Measurements from ENCODE around the gene TMCC1. TPM values are rescaled to one million over a fixed set of nuclear protein-coding genes. Genes with fewer than 3 reads are reported as not detected.
"Not testable (repeated sequence)": the region's sequence is repeated elsewhere in the genome, so short reads cannot be mapped to it uniquely, and the experiment has no call there.

TMCC1 gene
- total RNA-seq, 1 donor from 2014 or later = 16.7 TPM

DNA sequence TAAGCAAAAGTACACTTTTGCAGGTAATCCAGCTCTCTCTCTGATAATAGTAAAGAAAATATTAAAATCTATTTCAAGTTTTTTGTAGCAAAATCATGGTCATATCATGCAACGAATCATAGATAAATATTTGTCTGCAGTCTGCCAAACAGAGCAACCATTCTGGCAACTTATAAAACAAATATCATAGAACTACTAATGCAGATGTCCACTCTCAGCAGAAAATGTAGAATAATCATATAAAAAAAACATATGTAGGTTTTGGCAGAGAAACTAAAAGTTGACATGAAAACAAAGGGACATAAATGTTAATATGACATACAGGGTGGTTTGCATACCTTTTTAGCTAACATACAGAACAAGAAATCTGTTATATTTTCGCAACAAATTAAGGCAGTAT is 12.2 kb downstream of the TMCC1 start:
- peaks cover 0 to 9% of the 10 kb centered on the region in 2 donors for H3K36me3 ChIP-seq
- no peaks in the 10 kb centered on the region for H3K9me3 ChIP-seq
- H3K27ac ChIP-seq = no peak overlapping the region
- H3K4me1 ChIP-seq = peaks cover 24% of the 10 kb centered on the region
- no peak for DNase-seq (ENCODE audit: extremely low spot score in 2 of 2)
- no peaks in the 10 kb centered on the region for H3K27me3 ChIP-seq
- no peak overlapping the region for H3K4me3 ChIP-seq
- TF ChIP-seq, protein P1, sequence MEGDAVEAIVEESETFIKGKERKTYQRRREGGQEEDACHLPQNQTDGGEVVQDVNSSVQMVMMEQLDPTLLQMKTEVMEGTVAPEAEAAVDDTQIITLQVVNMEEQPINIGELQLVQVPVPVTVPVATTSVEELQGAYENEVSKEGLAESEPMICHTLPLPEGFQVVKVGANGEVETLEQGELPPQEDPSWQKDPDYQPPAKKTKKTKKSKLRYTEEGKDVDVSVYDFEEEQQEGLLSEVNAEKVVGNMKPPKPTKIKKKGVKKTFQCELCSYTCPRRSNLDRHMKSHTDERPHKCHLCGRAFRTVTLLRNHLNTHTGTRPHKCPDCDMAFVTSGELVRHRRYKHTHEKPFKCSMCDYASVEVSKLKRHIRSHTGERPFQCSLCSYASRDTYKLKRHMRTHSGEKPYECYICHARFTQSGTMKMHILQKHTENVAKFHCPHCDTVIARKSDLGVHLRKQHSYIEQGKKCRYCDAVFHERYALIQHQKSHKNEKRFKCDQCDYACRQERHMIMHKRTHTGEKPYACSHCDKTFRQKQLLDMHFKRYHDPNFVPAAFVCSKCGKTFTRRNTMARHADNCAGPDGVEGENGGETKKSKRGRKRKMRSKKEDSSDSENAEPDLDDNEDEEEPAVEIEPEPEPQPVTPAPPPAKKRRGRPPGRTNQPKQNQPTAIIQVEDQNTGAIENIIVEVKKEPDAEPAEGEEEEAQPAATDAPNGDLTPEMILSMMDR (IDR thresholded peaks at IDR 0.05) = no peak
- TF ChIP-seq POLR2AphosphoS5 (IDR thresholded peaks at IDR 0.05; ENCODE audit: insufficient read depth in 1 of 2, low read depth in 1 of 2) (no peak), POLR2A (IDR thresholded peaks at IDR 0.05) (no peak)
- intact Hi-C loops (cut with DNase I) = no loop called here

DNA sequence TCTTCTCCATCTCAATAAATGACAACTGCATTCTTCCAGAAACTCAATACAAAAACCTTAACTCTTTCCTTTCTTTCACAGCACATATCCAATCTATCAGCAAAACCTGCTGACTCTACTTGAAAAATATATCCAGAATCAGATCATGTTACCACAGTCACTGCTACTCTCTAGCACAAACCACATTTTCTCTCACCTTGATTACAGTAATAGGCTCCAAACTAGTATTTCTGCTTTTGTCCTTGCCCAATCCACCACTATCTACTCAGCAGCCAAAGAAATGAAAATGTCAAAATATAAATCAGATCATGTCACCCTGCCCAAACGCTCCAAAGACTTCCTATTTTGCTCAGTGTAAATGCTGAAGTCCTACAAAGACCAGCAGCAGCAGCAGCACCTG is 15.2 kb downstream of the TMCC1 start:
- Histone ChIP-seq H3K4me3 (no peak overlapping the region), H3K9me3 (no peaks in the 10 kb centered on the region), H3K27me3 (no peaks in the 10 kb centered on the region), H3K36me3 (peaks cover 0 to 9% of the 10 kb centered on the region in 2 donors), H3K27ac (no peak overlapping the region), H3K4me1 (peaks cover 28% of the 10 kb centered on the region)
- intact Hi-C loops (cut with DNase I) = no loop called here
- TF ChIP-seq POLR2A (IDR thresholded peaks at IDR 0.05) = no peak
- no peak for TF ChIP-seq POLR2AphosphoS5 (IDR thresholded peaks at IDR 0.05; ENCODE audit: insufficient read depth in 1 of 2, low read depth in 1 of 2)
- TF ChIP-seq, protein P1 (IDR thresholded peaks at IDR 0.05) = no peak
- no peak for DNase-seq (ENCODE audit: extremely low spot score in 2 of 2)

DNA sequence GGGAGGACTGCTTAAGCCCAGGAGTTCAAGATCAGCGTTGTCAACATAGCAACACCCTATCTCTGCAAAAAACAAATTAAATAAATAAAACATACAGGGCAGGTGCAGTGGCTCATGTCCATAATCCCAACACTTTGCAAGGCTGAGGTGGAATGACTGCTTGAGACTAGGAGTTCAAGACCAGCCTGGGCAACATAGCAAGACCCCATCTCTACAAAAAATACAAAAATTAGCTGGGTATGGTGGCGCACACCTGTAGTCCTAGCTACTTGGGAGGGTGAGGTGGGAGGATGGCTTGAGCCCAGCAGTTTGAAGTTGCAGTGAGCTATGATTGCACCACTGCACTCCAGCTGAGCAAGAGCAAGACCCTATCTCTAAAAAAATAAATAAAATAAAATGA is 19.0 kb downstream of the TMCC1 start:
- H3K36me3 ChIP-seq; H3K27me3 ChIP-seq; H3K4me3 ChIP-seq; H3K27ac ChIP-seq; DNase-seq (ENCODE audit: extremely low spot score in 2 of 2); H3K9me3 ChIP-seq; intact Hi-C loops (cut with DNase I): not testable (repeated sequence)
- peaks cover 27% of the 10 kb centered on the region for H3K4me1 ChIP-seq

DNA sequence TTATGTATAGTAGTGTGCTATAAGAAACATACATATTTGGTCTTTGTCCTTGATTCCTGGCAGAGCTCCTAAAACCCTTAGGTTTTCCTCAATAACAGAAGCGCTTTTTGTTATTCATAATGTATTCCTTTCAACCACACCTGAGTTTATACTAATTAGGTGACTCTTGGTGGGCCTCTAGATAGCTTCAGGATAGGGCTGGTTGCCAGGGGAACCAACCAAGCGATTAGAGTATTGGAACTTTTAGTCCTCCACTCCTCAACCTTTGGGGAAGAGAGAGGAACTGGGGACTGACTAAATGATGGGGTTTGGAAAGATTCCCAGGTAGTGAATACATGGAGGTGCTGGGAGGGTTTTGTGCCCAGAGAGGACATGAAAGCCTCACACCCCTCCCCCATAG is 24.6 kb downstream of the TMCC1 start:
- no peak for DNase-seq (ENCODE audit: extremely low spot score in 2 of 2)
- Histone ChIP-seq H3K27ac (no peak overlapping the region), H3K4me3 (no peak overlapping the region), H3K9me3 (no peaks in the 10 kb centered on the region), H3K27me3 (no peaks in the 10 kb centered on the region), H3K4me1 (peaks cover 12% of the 10 kb centered on the region), H3K36me3 (no peaks in the 10 kb centered on the region)
- intact Hi-C loops (cut with DNase I) = no loop called here
- TF ChIP-seq, protein P1 (IDR thresholded peaks at IDR 0.05) = no peak
- TF ChIP-seq POLR2AphosphoS5 (IDR thresholded peaks at IDR 0.05; ENCODE audit: insufficient read depth in 1 of 2, low read depth in 1 of 2) = no peak
- TF ChIP-seq POLR2A (IDR thresholded peaks at IDR 0.05) = no peak

DNA sequence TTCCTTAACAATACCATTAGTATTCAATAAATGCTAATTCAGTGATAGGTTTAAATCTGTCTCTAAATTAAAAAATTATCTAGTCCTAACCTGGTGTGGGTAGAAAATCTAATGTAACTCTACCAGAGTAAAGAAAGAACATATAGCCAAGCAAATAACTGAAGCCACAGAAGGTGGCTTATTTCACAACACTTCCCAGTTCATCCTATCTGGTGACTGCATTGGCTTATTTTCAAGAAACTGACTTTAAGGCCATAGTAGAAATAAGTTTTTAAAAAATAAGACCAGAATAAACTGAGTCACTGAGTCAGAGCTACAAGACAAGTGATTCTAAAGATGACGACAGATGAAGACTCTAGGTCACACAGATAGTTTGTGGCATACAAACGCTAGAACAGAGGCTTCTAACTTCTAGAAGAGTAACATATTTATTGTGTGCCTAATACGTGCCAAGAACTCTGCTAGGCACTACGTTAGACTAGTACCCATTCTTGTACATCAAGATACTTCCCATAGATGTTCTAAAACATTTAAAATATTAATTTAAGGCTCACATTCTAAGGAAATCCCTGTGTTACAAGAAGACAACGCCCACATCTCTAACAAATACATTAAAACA is 25.9 kb downstream of the TMCC1 start:
- no peak for TF ChIP-seq POLR2A (IDR thresholded peaks at IDR 0.05)
- no peak for TF ChIP-seq POLR2AphosphoS5 (IDR thresholded peaks at IDR 0.05; ENCODE audit: insufficient read depth in 1 of 2, low read depth in 1 of 2)
- TF ChIP-seq, protein P1 (IDR thresholded peaks at IDR 0.05) = no peak
- no peak overlapping the region for H3K27ac ChIP-seq

More for the DNA sequence above, 25.9 kb downstream of the TMCC1 start:
- Histone ChIP-seq H3K9me3 (no peaks in the 10 kb centered on the region), H3K4me3 (no peak overlapping the region), H3K36me3 (no peaks in the 10 kb centered on the region), H3K27me3 (no peaks in the 10 kb centered on the region), H3K4me1 (peaks cover 12% of the 10 kb centered on the region)
- DNase-seq (ENCODE audit: extremely low spot score in 2 of 2) = no peak
- intact Hi-C loops (cut with DNase I) = no loop called here
